Erythroblast (primary cell): ENCODE data around the gene STX18.

Source experiments
- GATA1 ChIP-seq: IDR thresholded peaks from 2 replicates; pipeline ENCODE4 v1.6.1; 2011; ENCODE audit warnings: low read depth, mild to moderate bottlenecking, control low read depth, low read length, moderate library complexity
- POLR2A ChIP-seq: IDR thresholded peaks from 2 replicates; pipeline ENCODE4 v1.6.1; 2011; ENCODE audit warnings: mild to moderate bottlenecking, low read length

GRCh38 chr4:4419896-4420295 is 122.0 kb downstream of the STX18 start:
- TF ChIP-seq POLR2A (no peak), GATA1 (no peak)
